ENCODE results near the gene LYPD4.
A peak's percentile ranks its signal among the peaks of the same experiment; 100 is the strongest.
"Not testable (repeated sequence)": the region's sequence is repeated elsewhere in the genome, so short reads cannot be mapped to it uniquely, and the experiment has no call there.

Gene LYPD4

GRCh38 chr19:41799444-41800000 is 45.0 kb downstream of the LYPD4 start:
- no peak for DNase-seq (ENCODE audit: low read depth in 2 of 2)

GRCh38 chr19:41796901-41797300 is 47.6 kb downstream of the LYPD4 start:
- no peak for DNase-seq (ENCODE audit: low read depth in 2 of 2)

GRCh38 chr19:41796362-41796761 is 48.1 kb downstream of the LYPD4 start, which contains the start of gene CEACAM3:
Gene CEACAM3 (plus strand): TSS chr19:41796587. CDS start chr19:41796678, 91 bp downstream.
- DNase-seq (ENCODE audit: low read depth in 2 of 2): no peak

DNA sequence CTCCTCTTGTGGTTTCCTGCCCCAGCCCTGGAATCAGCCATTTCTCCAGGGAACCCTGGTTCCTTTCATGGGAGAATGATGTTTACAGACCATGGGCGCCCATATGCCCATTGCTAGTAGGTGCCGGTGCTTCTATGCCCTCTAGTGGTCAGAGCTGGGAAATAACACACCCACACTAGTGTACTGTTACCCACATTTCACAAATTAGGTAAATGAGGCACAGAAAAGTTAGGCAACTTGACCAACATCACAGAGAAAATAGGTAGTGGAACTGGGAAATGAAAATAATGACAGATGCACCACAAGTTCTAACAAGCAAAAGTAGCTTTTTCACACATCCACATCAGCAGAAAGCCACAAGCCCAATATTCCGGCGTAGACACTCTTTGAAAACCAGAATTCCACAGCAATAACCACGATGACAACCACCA is 49.4 kb downstream of the LYPD4 start:
- DNase-seq (ENCODE audit: low read depth in 2 of 2): peak; percentile 14 to 61

- DNase-seq (ENCODE audit: low read depth in 2 of 2): no peak
Measured at GRCh38 chr19:41793414-41793727, 51.1 kb downstream of the LYPD4 start.

DNA sequence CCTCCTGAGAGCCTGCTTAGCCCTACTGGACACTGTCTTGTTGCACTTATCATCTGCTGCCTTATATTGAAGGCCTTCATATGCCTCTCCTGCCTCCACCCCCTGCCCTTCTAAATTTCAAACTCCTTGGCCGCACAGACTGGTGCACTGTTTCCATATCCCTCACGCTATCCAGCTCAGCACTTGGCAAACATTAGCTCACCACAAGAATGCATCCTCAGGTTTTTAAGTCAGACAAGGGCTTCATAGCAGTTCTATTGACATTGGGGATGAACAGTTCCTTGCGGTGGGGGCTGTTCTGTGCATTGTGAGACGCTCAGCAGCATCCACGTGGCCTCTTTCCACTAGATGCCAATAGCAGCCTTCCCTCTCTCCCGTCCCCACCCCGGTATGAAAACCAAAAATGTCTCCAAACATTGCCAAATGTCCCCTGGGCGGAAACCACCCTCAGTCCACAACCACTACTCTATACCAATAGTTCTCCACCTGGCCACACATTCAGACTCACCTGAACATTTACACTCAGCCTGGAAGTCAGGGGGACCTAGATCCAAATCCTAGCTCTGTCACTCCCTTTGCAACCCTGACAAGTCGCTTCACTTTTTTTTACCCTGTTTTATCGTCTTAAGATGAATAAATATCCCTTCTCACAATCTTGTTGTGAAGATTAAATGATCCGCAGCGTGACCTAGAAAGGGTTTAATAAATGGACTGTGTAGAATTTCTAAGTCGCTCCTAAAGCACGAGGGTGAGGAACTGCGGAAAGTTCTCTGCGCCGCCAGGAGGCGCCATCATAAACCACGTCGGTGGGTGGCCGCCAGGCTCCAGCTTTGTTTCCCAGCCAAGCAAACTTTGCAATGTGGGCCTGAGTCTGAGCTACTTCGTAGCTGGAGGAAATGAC is 51.7 kb downstream of the LYPD4 start:
- peak; percentile 18 to 43 for DNase-seq (ENCODE audit: low read depth in 2 of 2)

- not testable (repeated sequence) for DNase-seq (ENCODE audit: low read depth in 2 of 2)
Measured at GRCh38 chr19:41789053-41789452, 55.4 kb downstream of the LYPD4 start.

DNA sequence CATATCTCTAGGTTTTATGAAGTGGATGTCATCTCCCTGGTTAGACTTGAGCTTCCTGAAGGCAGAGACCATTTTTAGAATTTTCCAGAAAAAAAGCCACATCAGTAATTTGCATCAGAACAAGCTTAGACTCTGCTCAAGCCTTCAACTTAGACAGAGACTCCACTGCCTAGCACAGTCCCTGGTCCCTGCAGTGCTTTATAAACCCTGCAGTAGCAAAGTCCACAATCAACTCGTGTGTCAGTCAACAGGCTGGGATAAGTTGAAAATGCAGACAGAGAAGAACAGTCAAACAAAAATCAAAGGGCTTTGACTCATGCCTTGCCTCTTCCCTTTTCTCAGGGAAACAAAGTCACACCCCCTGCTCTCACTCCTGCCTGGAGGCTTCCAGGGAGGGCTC is 56.0 kb downstream of the LYPD4 start:
- not testable (repeated sequence) for DNase-seq (ENCODE audit: low read depth in 2 of 2)
